ENCODE results near the gene FAM43A.

DNA sequence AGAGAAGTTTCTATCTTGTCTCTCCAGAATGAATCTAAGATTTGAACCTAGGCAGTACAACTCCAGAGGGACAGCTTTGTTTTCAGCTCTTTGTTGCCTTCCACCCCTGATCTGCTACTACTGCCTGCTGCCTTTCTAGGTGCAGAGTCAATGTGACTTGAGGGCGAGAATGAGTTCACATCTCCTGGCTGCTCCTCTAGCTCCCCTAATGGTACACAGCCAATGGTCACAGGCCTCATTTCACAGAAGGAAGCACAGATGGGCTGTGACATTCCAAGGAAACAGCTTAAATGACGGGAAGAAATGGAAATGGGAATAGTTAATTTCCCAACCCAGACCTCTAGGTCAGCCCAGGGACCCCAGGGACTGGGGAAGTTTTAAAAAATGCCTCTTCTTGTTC lies 32.4 kb downstream of the FAM43A start:
- TF ChIP-seq, protein P1, sequence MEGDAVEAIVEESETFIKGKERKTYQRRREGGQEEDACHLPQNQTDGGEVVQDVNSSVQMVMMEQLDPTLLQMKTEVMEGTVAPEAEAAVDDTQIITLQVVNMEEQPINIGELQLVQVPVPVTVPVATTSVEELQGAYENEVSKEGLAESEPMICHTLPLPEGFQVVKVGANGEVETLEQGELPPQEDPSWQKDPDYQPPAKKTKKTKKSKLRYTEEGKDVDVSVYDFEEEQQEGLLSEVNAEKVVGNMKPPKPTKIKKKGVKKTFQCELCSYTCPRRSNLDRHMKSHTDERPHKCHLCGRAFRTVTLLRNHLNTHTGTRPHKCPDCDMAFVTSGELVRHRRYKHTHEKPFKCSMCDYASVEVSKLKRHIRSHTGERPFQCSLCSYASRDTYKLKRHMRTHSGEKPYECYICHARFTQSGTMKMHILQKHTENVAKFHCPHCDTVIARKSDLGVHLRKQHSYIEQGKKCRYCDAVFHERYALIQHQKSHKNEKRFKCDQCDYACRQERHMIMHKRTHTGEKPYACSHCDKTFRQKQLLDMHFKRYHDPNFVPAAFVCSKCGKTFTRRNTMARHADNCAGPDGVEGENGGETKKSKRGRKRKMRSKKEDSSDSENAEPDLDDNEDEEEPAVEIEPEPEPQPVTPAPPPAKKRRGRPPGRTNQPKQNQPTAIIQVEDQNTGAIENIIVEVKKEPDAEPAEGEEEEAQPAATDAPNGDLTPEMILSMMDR (conservative IDR thresholded peaks at IDR 0.05; ENCODE audit: low read depth, low read length): no peak
- TF ChIP-seq POLR2A (IDR thresholded peaks at IDR 0.05; ENCODE audit: low read depth, low read length) (no peak), BHLHE40 (IDR thresholded peaks at IDR 0.05; ENCODE audit: low read depth, low read length) (no peak), CEBPB (IDR thresholded peaks at IDR 0.05; ENCODE audit: low read depth, low read length) (no peak), FOS (IDR thresholded peaks at IDR 0.05; ENCODE audit: low read depth, low read length) (no peak), RAD21 (IDR thresholded peaks at IDR 0.05; ENCODE audit: low read length) (no peak), MAZ (IDR thresholded peaks at IDR 0.05; ENCODE audit: borderline replicate concordance, low read depth, low read length) (no peak)
- TF ChIP-seq, protein P2, sequence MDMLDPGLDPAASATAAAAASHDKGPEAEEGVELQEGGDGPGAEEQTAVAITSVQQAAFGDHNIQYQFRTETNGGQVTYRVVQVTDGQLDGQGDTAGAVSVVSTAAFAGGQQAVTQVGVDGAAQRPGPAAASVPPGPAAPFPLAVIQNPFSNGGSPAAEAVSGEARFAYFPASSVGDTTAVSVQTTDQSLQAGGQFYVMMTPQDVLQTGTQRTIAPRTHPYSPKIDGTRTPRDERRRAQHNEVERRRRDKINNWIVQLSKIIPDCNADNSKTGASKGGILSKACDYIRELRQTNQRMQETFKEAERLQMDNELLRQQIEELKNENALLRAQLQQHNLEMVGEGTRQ (IDR thresholded peaks at IDR 0.05; ENCODE audit: low read depth, low read length): no peak

Data from IMR-90 (cell line).